ENCODE data around the gene HSBP1L1.

The HSBP1L1 gene

DNA sequence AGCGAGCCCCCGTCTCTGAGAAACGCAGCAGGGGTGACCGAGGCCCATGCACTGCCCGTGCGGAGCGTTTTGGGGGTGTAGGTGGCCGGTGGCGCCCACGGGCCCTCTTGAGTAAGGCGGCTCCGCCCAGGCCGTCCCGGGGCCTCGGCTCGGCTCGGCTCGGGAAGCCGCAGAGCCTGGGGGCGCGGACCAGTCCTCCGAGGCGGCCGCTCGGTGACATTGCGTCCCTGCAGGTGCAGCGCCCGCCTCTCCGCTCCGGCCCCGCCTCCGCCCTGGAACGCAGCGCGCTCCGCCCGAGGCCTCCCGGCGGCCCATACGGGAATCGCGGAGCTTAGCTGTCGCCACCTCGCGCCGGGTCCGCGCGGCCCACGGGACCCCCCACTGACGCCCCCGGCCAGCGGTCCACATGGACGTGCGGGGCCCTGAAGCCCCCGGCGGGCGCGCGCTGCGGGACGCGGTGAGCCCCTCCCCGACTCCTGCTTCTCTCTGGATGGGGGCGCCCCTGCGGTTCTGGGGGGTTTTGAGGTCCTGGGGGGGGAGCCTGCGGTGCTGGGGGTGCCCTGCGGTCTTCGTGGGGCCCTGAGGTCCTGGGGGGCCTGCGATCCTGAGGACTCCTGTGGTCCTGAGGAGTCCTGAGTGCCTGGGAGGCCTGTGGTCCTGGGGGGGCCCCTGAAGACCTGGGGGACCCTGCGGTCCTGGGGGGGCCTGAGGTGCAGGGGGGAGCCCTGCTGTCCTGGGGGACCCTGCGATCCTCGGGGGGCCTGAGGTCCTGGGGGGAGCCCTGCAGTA lies at the start of gene HSBP1L1:
Gene HSBP1L1 (plus strand): TSS at position 314 of the 789 bp plus-strand sequence. CDS start 93 bp downstream, at position 407.
- DNase-seq (ENCODE audit: low read depth, low spot score), result peak; percentile 82

DNA sequence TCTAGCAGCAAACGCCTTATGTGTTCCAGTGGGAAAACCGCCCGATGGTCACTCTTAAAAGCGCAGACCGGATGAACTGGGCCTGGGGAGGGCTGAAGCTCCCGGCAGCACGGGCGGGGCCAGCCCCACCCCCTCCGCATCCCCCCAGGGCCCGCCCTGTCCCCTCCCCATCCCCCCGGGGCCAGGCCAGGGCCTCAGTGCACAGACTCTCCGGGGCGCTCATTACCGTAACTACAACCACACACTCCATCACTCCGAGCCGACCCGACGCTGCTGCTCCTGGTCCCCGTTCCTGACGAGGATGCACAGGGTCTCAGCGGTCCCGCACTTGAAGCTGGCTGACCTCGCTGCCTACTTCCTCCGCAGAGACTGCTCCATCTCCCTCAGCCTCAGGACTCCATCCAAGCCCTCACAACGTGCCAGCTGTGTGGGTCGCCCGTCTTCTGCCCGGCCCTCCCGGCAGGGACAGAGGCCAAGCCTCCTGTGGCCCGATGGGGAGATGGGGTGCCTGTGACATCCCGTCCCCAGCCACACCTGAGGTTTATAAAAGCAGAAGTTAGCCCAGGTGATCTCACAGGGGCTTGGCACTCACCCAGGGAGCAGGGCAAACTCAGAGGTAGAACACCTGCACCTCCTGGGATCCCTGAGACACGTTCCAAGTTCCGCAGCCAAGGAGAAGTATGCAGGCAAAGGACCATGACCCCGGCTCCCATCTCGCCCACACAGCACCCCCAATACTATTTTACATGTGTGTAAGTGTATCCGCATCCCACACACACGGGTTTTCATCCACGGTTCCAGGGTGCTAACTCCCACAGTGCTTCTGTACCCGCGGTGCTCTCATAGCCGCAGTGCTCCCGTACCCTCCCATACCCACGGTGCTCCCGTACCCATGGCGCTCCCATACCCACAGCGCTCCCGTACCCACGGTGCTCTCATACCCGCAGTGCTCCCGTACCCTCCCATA lies 49.0 kb upstream of the HSBP1L1 start:
- DNase-seq (ENCODE audit: low read depth, low spot score), result no peak

GRCh38 chr18:79916128-79916494 lies 48.3 kb upstream of the HSBP1L1 start:
- no peak for DNase-seq (ENCODE audit: low read depth, low spot score)

DNA sequence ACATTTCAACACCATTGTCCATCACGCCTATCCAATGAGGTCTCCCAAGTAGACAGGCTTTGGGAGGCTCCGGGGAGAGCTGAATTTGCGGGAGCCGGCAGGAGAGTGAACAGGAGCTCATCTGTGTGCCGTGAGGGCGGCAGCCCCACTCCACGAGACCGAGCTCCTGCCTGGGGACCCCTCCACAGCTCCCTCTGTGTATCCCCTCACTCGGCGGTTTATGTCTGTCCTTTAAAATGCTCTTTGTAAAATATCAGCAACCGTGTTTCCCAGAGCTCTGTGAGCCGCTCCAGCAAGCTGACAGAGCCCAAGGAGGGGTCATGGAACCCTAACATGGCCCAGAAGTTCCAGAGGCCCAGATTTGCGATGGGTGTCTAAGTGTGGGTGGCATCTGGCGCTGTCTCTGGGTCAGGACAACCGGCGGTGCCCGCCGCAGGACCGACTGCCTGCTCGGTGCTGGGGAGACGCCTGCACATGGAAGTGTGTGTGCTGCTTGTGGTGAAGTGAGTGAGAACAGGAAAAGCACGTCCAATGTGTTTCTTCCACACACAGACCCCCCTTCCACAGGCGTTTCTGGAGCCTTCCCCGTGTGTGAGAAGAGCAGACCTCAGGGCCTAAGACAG lies 47.8 kb upstream of the HSBP1L1 start:
- no peak for DNase-seq (ENCODE audit: low read depth, low spot score)

DNA sequence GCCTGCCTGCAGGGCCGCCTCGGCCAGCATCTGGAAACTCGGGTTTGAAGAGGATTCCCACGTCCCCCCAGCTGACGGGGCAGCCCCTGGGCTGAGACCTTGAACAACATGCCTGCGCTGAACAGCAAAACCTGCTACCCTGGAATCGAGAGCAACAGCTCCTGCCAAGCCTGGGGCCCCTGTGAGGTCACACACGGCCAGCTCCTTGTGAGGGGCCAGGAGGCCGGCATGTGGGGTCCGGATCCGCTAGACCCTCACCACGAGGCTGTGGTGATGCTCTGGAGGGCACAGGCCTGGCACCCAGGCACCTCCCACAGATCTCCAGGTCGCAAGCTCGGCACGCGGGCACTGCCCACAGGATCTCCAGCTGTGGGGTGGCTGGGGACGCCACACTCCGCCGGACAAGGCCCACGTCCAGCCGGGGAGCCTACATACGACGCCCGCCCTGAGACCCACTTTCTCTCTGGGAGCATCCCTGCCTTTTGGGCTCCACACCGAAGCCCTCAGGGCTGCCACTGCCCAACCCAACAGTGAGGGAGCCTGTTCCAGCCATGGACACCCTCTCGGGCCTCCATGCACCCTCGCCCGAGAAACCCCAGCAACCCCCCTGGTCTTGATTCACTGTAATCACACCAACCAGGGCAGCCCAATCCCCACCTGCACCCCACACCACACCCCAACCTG lies 47.1 kb upstream of the HSBP1L1 start:
- no peak for DNase-seq (ENCODE audit: low read depth, low spot score)

DNA sequence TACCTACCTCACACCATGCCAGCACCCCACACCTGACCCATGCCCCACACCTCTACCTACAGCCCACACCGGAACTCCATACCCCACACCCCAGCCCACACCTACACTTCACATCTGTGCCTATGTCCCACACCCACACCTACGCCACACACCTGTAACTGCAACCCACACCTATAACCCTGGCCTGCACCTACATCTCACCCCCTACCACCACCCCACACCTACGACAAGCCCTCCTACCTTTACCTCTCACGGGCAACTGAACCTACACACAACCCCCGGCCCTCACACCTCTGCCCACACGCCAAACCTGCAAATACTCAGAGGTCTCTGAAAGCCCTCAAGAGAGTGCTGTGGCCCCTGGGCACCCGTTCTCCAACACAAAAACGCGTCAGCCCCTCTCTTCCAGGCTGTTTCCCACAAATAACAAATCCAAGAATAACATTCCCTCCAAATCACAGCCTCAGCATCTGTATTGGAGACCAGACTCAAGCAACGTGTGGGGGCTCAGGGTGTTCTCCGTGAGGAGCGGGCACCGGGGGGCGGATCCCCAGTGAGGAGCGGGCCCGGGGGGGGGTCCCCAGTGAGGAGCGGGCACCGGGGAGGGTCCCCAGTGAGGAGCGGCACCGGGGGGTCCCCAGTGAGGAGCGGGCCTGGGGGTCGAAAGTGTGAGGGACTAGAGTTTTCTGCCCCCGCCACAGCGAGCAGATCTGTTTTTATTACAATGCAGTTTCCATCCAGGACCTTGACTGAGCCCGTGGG lies 46.4 kb upstream of the HSBP1L1 start:
- DNase-seq (ENCODE audit: low read depth, low spot score), result no peak

DNA sequence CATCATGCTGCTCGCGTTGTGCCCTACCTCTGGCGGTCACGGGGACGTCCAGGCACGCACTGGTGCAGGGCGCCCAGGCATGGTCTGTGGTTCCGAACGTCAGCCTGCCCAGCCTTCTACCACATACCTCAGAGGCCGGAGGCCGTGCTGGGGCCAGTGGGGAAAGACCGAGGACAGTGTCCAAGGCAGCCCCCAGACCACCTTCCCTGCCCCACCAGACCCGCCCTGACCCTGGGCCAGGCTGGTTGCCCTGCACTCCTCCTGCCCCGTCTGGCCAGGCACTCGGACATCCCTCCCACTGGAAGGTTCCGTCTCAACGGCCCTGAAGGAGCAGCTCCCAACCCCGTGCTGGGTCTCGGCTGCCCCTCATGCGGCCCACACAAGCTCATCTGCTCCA lies 45.8 kb upstream of the HSBP1L1 start:
- no peak for DNase-seq (ENCODE audit: low read depth, low spot score)

DNA sequence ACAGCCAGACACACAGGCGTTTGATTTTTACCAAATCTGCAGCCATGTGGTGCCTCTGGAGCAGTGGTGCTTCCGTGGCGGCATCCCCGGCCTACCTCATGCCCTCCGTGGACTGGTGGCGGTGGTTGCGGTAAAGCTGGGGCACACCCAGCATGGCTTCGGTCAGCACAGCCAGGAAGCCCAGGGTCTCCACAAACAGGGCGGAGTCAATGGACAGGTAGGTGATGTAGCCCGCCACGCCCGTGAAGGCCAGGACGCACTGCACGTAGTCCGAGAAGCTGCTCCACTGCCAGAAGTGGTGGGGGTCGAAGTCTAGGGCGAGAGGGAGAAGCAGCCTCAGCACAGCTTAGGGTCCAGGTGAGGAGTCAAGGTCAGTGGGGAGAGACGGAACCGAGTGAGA lies 45.4 kb upstream of the HSBP1L1 start:
- DNase-seq (ENCODE audit: low read depth, low spot score), result no peak

DNA sequence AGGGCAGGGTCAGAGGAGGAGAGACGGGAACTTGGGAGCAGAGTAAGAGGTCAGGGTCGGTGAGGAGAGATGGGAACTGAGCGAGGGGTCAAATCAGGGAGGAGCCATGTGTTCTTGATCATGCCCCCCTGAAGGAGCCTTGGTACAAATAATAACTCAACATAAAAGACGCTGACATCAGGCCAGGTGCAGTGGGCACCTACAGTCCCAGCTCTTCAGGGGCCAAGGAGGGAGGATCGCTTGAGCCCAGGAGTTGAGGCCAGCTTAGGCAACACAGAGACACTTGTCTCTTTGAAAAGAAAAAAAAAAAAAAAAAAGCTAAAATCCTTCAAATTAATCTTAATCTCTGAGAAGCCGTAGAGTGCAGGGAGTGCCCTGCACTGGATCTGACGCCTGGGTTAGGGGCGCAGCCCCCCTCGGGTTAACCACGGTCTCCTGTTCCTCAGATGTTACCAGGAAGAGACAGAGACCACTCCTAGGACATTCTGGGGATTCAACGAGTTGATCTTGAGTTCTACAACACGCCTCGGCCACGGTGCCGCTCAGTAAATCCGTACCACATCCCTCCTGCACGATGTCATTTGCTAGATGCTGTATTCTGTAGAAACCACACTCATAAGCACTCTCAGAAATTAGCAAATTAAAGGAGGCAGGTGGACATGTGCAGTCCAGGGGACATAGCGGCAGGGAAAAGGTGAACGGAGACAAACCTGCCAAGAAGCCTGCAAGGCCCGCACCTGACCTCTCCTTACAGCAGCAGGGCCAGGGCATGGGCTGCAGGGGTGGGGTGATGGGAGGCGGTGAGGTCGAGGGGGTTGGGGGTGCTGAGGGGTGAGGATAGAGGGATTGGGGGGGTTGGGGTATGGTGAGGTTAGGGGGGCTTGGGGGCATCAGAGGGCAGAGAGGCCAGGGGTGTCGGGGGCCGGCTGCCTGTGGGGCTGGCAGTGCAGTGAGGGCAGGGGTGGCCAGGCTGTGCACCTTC lies 42.2 kb upstream of the HSBP1L1 start:
- no peak for DNase-seq (ENCODE audit: low read depth, low spot score)

- no peak for DNase-seq (ENCODE audit: low read depth, low spot score)
Observed at GRCh38 chr18:79922971-79923411, 41.5 kb upstream of the HSBP1L1 start.

DNA sequence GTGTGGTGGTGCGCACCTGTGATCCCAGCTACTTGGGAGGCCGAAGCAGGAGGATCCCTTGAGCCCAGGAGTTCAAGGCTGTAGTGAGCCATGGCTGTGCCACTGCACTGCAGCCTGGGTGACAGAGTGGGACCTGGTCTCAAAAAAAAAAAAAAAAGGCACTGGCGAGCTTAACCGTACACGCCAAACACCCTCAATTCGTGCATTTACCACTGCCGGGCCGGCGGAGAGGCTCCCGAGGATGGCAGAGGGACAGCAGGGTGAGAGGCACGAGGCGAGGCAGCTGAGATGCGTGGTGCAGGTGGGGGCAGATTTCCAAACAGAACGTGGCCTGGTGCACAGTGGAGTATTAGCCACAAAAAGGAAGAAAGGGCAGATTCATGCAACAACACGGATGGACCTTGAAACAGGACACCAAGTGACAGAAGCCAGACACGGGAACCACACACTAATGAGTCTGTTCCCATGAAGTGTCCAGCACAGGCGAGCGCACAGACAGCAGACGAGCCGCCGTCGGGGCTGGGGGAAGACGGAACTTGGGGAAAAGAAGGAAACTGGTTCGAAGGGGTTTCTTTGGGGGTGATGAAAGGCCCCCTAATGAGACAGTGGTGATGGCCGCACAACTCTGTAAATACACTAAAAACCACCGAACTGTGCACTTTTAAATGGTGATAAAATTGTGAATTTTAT lies 40.4 kb upstream of the HSBP1L1 start:
- DNase-seq (ENCODE audit: low read depth, low spot score), result no peak

DNA sequence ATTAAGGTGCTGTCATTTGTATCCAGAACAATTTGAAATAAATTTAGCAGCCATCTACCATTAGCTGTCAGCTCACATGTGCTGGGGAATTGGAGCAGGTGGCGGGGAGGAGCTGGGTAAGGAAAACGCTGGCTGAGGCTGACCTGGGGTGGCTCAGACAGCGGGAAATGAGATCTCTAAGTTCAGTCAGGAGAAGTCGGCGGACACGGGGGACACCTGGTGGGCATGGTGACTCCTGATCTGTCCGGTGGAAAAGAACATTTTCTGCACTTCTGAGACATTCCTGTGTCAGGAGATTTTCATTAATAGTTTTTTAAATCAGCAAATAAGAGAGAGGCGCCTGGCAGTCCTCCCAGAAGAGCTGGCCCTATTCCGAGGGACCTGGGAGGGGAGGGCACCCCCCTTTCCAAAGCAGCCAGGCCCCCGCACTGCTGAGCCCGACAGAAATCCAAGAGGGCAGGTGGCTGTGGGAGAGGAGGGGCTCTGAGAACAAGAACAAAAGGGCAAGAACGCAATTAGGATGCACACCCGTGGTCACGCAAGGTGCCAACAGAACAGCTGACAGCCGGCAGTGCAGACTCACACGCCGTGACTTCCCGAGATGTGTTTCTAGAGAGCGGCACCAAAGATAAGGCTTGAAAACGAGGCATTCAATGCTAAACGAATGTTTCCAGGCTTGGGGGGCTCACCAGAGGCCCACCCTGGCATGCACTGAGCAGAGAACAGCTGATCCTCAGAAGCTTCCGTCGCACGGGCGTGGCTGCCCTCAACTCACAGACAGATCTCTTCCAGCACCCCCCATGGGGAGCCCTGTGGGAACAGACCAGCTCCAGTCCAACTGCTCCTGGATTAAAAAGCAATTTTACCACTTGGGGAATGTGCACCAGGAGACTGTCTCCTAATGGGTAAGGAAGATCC lies 39.4 kb upstream of the HSBP1L1 start:
- no peak for DNase-seq (ENCODE audit: low read depth, low spot score)

GRCh38 chr18:79926306-79926705 lies 38.1 kb upstream of the HSBP1L1 start:
- DNase-seq (ENCODE audit: low read depth, low spot score), result no peak

DNA sequence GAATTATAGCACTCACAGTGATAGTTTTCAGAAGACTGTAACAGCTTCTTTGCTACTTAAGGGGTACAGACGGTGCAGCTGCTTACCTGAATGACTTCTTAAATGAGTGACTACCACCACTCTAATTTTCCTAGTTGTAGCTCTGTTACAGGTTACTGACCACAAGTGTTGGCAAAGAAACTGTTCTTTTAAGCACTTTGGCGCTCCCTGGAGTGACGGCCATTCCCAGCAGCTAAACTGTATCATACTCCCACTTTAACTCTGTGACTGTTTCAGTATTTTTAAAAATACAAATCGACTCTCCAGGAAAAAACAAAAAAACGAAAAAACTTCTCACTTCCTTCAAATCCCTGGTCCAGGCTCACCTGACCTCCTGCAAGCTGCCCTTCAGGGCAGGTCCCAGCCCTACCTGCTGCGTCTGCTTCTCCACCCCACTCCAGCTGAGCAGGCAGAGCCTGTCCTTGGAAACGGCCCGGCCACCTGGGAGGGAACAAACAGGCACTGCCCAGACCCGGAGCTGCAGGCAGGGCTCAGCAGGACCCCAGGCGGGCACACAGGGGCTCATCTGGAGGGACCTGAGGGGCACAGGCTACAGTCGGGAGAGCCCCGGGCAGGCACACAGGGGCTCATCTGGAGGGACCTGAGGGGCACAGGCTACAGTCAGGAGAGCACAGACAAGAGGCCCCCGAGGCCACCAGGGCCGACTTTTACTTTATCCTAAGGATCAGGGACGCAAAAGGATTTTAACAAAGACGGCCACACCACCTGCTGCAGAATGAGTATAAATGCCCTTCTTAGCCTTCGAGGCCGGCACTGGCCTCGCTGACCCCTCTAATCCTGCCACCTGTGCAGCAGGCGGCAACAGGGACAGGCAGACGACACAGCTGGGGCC lies 37.5 kb upstream of the HSBP1L1 start:
- peak; percentile 60 for DNase-seq (ENCODE audit: low read depth, low spot score)

DNA sequence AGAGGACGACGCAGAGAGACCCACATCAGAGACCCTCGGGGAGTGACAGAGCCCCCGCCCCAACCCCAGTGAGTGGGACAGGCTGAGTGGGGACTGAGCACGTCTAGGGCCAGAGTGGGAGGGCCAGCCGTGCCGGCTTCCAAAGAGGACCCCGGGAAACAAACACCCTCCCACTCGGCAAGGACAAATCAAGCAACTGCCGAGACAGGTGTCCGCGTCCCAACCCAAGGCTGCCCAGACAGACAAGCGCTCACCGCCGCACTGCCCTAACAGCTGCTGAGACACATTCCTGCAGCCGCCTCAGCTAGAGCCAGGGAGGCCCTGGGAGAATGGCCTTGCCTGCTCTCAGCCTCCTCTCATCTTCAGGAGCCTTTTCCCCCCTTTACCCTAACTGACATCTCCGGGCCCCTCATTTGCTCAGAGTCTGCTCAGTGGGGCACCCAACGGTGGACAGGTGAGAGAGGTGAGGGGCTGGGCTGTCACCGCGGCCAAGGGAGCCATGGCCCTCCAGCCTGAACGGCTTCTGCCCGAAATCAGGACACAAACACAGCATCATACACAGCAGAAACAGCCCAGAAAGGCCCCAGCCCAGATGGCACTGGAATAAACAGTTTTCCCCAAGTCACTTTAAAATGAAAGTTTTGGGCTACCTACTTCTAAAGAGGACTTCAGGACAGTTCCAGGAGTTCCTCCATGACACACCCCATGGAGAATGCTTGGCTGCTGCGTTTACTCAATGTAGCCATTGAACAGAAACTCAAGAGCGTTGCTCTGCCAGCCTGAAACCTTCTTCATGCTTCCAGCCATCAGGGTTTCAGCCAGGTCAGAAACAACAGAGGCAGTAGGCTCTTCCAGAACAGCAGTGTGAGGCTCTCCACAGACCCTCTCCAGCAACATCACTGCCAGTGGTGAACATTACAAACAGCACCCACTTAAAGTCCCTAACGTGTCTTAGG lies 36.6 kb upstream of the HSBP1L1 start:
- DNase-seq (ENCODE audit: low read depth, low spot score), result no peak

GRCh38 chr18:79928563-79928960 lies 35.9 kb upstream of the HSBP1L1 start:
- no peak for DNase-seq (ENCODE audit: low read depth, low spot score)

All from ELF-1 (cell line).